ENCODE measurements around the gene EXOG. TPM values are rescaled to one million over a fixed set of nuclear protein-coding genes. Genes with fewer than 3 reads are reported as not detected.
A peak's percentile ranks its signal among the peaks of the same experiment; 100 is the strongest.

The EXOG gene, protein sequence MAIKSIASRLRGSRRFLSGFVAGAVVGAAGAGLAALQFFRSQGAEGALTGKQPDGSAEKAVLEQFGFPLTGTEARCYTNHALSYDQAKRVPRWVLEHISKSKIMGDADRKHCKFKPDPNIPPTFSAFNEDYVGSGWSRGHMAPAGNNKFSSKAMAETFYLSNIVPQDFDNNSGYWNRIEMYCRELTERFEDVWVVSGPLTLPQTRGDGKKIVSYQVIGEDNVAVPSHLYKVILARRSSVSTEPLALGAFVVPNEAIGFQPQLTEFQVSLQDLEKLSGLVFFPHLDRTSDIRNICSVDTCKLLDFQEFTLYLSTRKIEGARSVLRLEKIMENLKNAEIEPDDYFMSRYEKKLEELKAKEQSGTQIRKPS
- total RNA-seq (16.4 TPM), polyA plus RNA-seq (ENCODE audit: insufficient read depth, low read depth, low replicate concordance) (5.5 TPM)
- long read RNA-seq, donor 1, partial matches to known transcripts: 0 of 1 reads
- long read RNA-seq, donor 1, other reads (novel, unspliced or antisense): 0 of 1 reads
- long read RNA-seq, donor 2, partial matches to known transcripts: 0 of 3 reads
- long read RNA-seq, donor 2, other reads (novel, unspliced or antisense): 0 of 3 reads
- long read RNA-seq, donor 3, partial matches to known transcripts: 0 of 2 reads
- long read RNA-seq, donor 3, other reads (novel, unspliced or antisense): 0 of 2 reads
- long read RNA-seq, donor 4, partial matches to known transcripts: 0 of 5 reads
- long read RNA-seq, donor 4, other reads (novel, unspliced or antisense): 0 of 5 reads
- long read RNA-seq, donor 5: 0 reads
- long read RNA-seq, donor 6, partial matches to known transcripts: 0 of 3 reads
- long read RNA-seq, donor 6, other reads (novel, unspliced or antisense): 0 of 3 reads
- long read RNA-seq, donor 7, partial matches to known transcripts: 0 of 5 reads
- long read RNA-seq, donor 7, other reads (novel, unspliced or antisense): 3 of 5 reads
- long read RNA-seq, donor 8: 0 reads
- long read RNA-seq, donor 9, partial matches to known transcripts: 0 of 1 reads
- long read RNA-seq, donor 9, other reads (novel, unspliced or antisense): 0 of 1 reads
- long read RNA-seq, donor 10, partial matches to known transcripts: 0 of 1 reads
- long read RNA-seq, donor 10, other reads (novel, unspliced or antisense): 0 of 1 reads

GRCh38 chr3:38496131-38496910, at the start of gene EXOG:
TSS of gene EXOG (plus strand) at chr3:38496340. CDS start at chr3:38496368, 28 bp downstream.
- DNase-seq: peak; percentile 96 to 97 (median 97)
- H3K4me3 ChIP-seq (ENCODE audit: low read length in 3 of 3): peak within 1 kb of the TSS; percentile 80 to 84 (median 81)
- H3K27ac ChIP-seq (ENCODE audit: low read depth in 2 of 2, low read length in 2 of 2): peak within 1 kb of the TSS in 1 of 2 donors; percentile 32
- no peaks in the 10 kb centered on the region for H3K36me3 ChIP-seq (ENCODE audit: control insufficient read depth in 2 of 3, insufficient read depth in 3 of 3, low read length in 3 of 3)
- intact Hi-C loops (cut with DNase I): no loop called here
- no peaks in the 10 kb centered on the region for H3K27me3 ChIP-seq (ENCODE audit: control insufficient read depth, insufficient read depth, low read length)
- no peaks in the 10 kb centered on the region for H3K4me1 ChIP-seq (ENCODE audit: control insufficient read depth in 2 of 3, insufficient read depth in 2 of 3, low read depth in 1 of 3, low read length in 3 of 3)
- TF ChIP-seq, protein P1, sequence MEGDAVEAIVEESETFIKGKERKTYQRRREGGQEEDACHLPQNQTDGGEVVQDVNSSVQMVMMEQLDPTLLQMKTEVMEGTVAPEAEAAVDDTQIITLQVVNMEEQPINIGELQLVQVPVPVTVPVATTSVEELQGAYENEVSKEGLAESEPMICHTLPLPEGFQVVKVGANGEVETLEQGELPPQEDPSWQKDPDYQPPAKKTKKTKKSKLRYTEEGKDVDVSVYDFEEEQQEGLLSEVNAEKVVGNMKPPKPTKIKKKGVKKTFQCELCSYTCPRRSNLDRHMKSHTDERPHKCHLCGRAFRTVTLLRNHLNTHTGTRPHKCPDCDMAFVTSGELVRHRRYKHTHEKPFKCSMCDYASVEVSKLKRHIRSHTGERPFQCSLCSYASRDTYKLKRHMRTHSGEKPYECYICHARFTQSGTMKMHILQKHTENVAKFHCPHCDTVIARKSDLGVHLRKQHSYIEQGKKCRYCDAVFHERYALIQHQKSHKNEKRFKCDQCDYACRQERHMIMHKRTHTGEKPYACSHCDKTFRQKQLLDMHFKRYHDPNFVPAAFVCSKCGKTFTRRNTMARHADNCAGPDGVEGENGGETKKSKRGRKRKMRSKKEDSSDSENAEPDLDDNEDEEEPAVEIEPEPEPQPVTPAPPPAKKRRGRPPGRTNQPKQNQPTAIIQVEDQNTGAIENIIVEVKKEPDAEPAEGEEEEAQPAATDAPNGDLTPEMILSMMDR (IDR thresholded peaks at IDR 0.05; ENCODE audit: borderline replicate concordance, extremely low read depth, insufficient read depth): peak; percentile 74
- FAIRE-seq: no peak
- no peaks in the 10 kb centered on the region for H3K9me3 ChIP-seq (ENCODE audit: control insufficient read depth in 2 of 3, insufficient read depth in 1 of 3, low read length in 3 of 3)
- peak within 1 kb of the TSS; percentile 61 to 81 (median 76) for H3K9ac ChIP-seq (ENCODE audit: low read length in 3 of 3)

DNA sequence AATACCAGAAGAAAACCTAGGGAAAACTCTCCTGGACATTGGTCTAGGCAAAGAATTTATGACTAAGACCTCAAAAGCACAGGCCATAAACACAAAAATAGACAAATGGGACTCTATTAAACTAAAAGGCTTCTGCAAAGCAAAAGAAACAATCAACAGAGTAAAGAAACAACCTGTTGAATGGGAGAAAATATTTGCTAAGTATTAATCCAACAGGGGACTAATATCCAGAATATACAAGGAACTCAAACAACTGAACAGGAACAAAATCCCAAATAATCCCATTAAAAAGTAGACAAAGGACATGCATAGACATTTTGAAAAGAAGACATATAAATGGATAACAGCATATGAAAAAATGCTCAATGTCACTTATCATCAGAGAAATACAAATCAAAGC, 49.3 kb upstream of the EXOG start:
- intact Hi-C loops (cut with DNase I): no loop called here
- Histone ChIP-seq H3K27ac (ENCODE audit: low read depth in 2 of 2, low read length in 2 of 2) (no peak overlapping the region), H3K9ac (ENCODE audit: low read length in 3 of 3) (no peak overlapping the region), H3K4me1 (ENCODE audit: control insufficient read depth in 2 of 3, insufficient read depth in 2 of 3, low read depth in 1 of 3, low read length in 3 of 3) (no peaks in the 10 kb centered on the region), H3K36me3 (ENCODE audit: control insufficient read depth in 2 of 3, insufficient read depth in 3 of 3, low read length in 3 of 3) (no peaks in the 10 kb centered on the region), H3K4me3 (ENCODE audit: low read length in 3 of 3) (no peak overlapping the region), H3K9me3 (ENCODE audit: control insufficient read depth in 2 of 3, insufficient read depth in 1 of 3, low read length in 3 of 3) (no peaks in the 10 kb centered on the region), H3K27me3 (ENCODE audit: control insufficient read depth, insufficient read depth, low read length) (no peaks in the 10 kb centered on the region)
- TF ChIP-seq, protein P1 (IDR thresholded peaks at IDR 0.05; ENCODE audit: borderline replicate concordance, extremely low read depth, insufficient read depth): no peak
- DNase-seq (no peak), FAIRE-seq (no peak)

GRCh38 chr3:38450853-38451252, 45.3 kb upstream of the EXOG start:
- no peak for FAIRE-seq
- H3K9me3 ChIP-seq (ENCODE audit: control insufficient read depth in 2 of 3, insufficient read depth in 1 of 3, low read length in 3 of 3): no peaks in the 10 kb centered on the region
- TF ChIP-seq, protein P1 (IDR thresholded peaks at IDR 0.05; ENCODE audit: borderline replicate concordance, extremely low read depth, insufficient read depth): no peak
- no peak overlapping the region for H3K27ac ChIP-seq (ENCODE audit: low read depth in 2 of 2, low read length in 2 of 2)
- H3K36me3 ChIP-seq (ENCODE audit: control insufficient read depth in 2 of 3, insufficient read depth in 3 of 3, low read length in 3 of 3): no peaks in the 10 kb centered on the region
- H3K4me1 ChIP-seq (ENCODE audit: control insufficient read depth in 2 of 3, insufficient read depth in 2 of 3, low read depth in 1 of 3, low read length in 3 of 3): peaks cover 0 to 9% (median 9%) of the 10 kb centered on the region in 3 donors
- no peak overlapping the region for H3K9ac ChIP-seq (ENCODE audit: low read length in 3 of 3)
- intact Hi-C loops (cut with DNase I): no loop called here
- no peak for DNase-seq
- H3K4me3 ChIP-seq (ENCODE audit: low read length in 3 of 3): no peak overlapping the region
- no peaks in the 10 kb centered on the region for H3K27me3 ChIP-seq (ENCODE audit: control insufficient read depth, insufficient read depth, low read length)

Data from kidney (tissue), 22 donors.